ENCODE data around the gene KLHL2.
"Not testable (repeated sequence)": the region's sequence is repeated elsewhere in the genome, so short reads cannot be mapped to it uniquely, and the experiment has no call there.

The KLHL2 gene

DNA sequence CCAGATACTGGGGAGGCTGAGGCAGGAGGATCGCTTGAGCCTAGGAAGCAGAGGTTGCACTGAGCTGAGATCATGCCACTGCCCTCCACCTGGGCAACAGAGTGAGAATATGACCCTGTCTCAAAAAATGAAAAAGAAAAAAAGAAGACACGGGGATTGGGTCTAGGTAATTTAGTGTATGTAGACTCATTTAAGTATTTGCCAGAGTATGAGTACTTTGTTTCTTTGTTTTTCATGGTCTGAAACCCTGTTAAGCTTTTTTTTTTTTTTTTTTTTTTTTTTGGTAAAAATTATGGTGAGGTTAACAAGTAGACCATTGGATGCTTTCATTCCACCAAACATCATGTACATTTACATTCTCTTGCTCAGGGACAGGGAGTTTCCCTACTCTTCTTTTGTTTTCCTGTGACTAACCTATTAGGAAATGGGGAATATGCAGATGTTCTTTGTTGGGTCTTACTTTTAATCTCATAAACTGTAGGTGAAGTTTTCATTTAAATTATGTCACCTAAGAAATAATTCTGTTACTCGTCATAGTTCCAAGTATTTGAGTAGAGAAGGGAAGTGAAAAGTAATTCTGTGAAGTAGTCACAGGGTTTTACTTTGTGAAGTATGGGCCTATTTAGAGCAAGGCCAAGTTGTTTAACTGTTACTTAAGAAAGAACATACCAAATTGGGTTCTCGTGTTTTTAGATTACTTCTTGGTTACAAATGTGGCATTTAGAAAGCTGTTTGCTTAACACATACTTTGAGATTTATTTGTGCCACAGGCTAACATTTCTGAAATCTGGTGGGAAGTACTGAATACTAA is 25.5 kb downstream of the KLHL2 start:
- DNase-seq (ENCODE audit: low read depth, low spot score) = not testable (repeated sequence)

GRCh38 chr4:165234766-165235165 is 27.4 kb downstream of the KLHL2 start:
- no peak for DNase-seq (ENCODE audit: low read depth, low spot score)

DNA sequence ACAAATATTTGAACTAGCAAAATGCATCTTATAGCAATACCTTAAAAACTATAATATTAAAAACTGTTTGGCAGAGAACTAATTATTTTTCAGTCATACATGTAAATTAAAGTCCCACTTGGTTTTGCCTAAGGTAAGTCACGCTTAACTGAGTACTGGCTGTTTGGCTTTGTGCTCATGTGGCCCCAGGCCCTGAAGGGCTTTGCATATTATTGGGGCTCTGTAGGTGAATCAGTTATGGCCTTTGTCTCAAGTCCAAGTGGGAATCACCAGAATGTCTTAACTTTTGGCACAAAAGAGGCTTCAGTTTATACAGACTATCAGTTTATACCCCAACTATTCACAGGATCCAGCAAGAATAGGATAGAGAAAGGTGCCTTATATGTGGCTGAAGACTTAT is 29.5 kb downstream of the KLHL2 start:
- DNase-seq (ENCODE audit: low read depth, low spot score) = not testable (repeated sequence)

- not testable (repeated sequence) for DNase-seq (ENCODE audit: low read depth, low spot score)
Measured at GRCh38 chr4:165238041-165238640, 30.8 kb downstream of the KLHL2 start.

DNA sequence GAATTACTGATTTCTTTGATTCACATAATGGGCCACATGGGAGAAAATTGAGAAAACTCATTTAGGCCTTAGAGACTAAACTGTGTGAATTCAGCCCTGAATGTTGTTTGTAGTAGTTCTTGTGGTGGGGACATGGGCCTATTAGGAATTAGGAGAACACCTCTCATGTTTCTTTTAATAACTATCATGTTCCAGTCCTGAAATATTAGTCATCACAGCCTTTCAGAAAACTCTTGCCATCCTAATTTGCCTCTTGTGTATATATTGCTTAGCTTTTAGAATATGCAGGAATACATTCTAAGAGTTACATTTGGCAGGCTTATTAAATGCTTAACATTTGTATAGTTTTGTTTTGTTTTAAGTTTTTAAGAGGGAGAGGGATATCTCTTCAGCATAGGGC is 33.4 kb downstream of the KLHL2 start:
- not testable (repeated sequence) for DNase-seq (ENCODE audit: low read depth, low spot score)

GRCh38 chr4:165244148-165244547 is 36.8 kb downstream of the KLHL2 start:
- DNase-seq (ENCODE audit: low read depth, low spot score) = not testable (repeated sequence)

DNA sequence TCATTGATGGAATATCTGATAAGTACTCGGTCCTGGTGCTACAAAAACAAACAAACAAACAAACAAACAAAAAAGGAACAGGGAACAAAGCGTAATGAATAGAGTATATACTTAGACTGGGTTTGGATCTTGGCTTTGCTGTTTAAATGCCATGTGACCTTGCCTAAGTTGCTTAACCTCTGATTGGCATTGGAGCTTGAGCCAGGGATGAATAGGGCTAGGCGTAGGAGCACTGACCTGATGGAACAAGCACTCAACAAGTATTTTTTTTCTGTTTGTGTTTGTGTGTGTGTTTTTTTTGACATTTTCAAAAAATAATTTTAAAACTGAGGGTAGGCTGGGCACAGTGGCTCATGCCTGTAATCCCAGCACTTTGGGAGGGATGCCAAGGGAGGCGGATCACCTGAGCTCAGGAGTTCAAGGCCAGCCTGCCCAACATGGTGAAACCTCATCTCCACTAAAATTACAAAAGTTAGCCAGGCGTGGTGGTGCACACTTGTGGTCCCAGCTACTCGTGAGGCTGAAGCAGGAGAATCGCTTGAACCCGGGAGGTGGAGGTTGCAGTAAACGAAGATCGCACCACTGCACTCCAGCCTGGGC is 37.3 kb downstream of the KLHL2 start:
- DNase-seq (ENCODE audit: low read depth, low spot score) = not testable (repeated sequence)

- no peak for DNase-seq (ENCODE audit: low read depth, low spot score)
Measured at GRCh38 chr4:165248102-165248501, 40.7 kb downstream of the KLHL2 start.

- DNase-seq (ENCODE audit: low read depth, low spot score) = not testable (repeated sequence)
Measured at GRCh38 chr4:165248904-165249303, 41.5 kb downstream of the KLHL2 start.

DNA sequence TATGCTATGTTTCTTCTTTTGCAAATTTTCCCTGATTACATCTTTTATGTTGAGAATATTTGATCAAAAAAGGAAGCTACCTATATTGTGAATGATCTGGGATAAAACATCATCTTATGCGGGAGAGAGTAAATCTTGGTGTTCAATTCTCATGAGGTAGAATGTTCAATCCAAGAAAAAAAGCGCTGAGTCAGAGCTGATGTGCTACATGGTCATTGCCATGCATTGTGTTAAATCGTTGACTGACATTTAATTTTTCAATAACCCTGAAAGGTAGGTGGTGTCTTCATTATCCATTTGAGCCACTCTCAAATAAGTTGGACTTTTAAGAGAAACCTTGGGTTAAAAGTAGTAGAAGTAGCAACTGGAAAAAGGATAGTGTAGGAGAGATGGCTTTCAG is 47.4 kb downstream of the KLHL2 start:
- DNase-seq (ENCODE audit: low read depth, low spot score) = not testable (repeated sequence)

- DNase-seq (ENCODE audit: low read depth, low spot score) = not testable (repeated sequence)
Measured at GRCh38 chr4:165255439-165255838, 48.1 kb downstream of the KLHL2 start.

DNA sequence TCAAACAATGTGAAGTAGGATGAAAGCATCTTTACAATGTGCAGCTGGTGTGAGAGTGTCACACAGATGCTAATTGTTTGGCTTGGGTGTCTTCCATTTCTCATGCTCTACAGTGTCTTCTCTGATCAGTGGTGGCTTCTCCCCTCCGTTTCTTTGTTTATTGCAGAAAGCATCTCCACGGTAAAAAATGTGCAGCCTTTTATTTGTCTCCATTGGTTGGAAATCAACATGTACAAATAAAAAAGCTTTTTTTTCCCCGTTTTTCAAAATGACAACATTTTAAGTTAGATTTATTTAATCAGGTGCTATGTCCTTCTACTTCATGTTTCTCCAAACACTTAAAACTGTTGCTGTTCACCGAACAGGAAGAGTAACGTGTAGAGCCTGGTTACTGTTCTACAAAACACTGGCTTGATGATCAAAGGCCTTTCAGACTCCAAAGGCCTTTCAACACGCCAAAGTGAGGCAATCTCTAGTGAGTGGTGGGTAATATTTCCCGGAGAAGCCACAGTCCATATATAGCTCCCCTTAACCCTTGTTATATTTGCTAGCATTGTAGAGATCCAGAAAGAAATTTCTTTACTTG is 48.8 kb downstream of the KLHL2 start:
- DNase-seq (ENCODE audit: low read depth, low spot score) = not testable (repeated sequence)

DNA sequence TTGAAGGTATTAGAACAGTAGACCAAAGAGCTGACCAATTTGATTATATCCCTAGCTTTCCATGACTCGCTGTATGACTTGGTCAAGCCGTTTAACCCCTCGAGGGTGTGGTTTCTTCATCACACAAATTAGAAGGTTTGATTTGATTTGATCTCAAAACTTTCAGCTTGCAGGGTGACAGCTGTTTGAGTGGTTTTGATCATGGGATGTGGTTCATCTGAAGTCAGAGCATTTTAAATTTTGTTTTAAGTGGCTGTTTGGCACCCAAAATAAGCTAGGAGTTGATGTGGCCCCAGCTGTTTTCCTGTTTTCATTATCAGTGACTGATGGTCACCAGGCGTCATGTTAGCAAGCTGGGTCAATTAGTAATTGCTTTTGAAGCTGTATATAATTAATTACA is 52.4 kb downstream of the KLHL2 start:
- DNase-seq (ENCODE audit: low read depth, low spot score) = not testable (repeated sequence)

DNA sequence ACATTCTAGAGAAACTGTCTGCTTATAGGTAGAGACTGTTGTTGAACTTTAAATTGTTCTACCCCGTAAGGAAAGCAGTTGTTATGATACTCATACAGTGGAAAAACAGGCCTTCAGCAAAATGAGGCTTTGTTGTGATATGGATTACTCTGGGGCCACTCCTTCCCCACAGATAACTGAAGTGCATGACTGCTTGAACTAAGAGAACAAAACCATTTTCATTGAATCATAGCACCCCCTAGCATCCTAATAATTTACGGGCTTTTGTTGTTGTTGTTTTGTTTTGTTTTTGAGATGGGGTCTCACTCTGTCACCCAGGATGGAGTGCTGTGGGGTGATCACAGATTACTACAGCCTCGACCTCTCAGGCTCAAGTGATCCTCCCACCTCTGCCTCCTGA is 54.9 kb downstream of the KLHL2 start:
- not testable (repeated sequence) for DNase-seq (ENCODE audit: low read depth, low spot score)

DNA sequence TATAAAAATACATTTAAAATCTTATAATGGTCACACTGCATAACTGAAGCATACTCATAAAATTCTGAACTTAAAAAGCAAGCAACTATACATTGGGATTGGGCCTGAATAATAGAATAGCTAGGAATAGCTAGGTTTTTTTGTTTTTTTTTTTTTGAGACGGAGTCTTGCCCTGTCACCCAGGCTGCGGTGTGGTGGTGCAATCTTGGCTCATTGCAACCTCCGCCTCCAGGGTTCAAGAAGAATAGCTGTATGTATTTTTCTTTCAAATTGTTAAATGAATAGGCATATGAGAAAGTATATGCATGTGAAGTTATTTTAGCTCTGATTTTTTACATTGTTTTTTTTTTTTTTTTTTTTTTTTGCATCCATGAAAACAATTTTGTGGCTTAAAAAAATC is 56.1 kb downstream of the KLHL2 start:
- DNase-seq (ENCODE audit: low read depth, low spot score) = not testable (repeated sequence)

- not testable (repeated sequence) for DNase-seq (ENCODE audit: low read depth, low spot score)
Measured at GRCh38 chr4:165269931-165270330, 62.6 kb downstream of the KLHL2 start.

- not testable (repeated sequence) for DNase-seq (ENCODE audit: low read depth, low spot score)
Measured at GRCh38 chr4:165273443-165273842, 66.1 kb downstream of the KLHL2 start.

- not testable (repeated sequence) for DNase-seq (ENCODE audit: low read depth, low spot score)
Measured at GRCh38 chr4:165275357-165275756, 68.0 kb downstream of the KLHL2 start.

GRCh38 chr4:165279531-165279930 is 72.2 kb downstream of the KLHL2 start:
- DNase-seq (ENCODE audit: low read depth, low spot score) = not testable (repeated sequence)

- DNase-seq (ENCODE audit: low read depth, low spot score) = not testable (repeated sequence)
Measured at GRCh38 chr4:165284697-165285096, 77.3 kb downstream of the KLHL2 start.

DNA sequence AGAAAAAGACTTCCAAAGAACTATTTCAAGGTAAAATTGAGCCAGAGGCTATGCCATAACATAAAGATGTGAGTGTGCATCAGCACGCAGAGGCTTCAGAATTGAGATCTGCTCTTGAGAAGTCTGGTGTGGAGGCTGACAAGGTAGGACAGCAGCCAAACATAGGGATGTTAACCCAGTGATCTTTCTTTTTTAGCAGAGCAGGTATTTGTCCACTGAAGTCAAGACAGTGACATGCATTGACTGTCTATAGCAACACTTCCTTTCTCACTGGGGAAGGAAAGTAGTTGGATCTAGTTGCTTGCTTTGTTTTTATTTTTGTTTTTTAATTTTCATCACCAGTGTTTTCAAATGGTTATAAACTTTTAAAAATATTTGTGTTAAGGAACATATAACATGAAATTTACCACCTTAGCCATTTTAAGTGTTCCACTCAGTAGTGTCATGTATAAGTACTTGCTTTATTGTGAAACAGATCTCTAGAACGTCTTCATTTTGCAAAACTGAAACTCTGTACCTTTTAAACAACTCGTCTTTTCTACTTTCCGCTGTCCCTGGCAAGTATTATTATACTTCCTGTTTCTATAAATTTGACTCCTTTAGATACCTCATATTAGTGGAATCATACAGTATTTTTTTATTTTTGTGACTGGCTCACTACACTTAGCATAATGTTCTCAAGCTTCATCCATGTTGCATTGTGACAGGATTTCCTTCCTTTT is 79.4 kb downstream of the KLHL2 start:
- not testable (repeated sequence) for DNase-seq (ENCODE audit: low read depth, low spot score)

DNA sequence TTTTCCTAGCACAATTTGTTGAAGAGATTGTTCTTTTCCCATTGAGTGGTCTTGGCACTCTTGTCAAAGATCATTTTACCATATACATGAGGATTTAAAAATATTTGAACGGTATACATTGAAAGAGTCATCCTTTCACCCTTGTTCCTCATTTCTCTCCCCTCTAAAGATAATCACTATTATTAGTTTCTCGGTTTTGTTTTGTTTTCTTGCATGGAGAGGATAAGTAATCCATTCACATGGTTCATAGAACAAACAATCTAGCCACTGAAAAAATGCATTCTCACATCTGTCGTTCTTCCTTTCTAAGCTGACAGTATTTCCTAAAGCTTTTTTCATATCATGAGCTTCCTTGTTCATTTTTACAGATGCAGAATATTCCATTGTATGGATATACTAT is 80.9 kb downstream of the KLHL2 start:
- no peak for DNase-seq (ENCODE audit: low read depth, low spot score)

All from iPS DF 19.7 (cell line).